ENCODE measurements around the gene TUBA1A. TPM values are rescaled to one million over a fixed set of nuclear protein-coding genes. Genes with fewer than 3 reads are reported as not detected.
A peak's percentile ranks its signal among the peaks of the same experiment; 100 is the strongest.
"Not testable (repeated sequence)": the region's sequence is repeated elsewhere in the genome, so short reads cannot be mapped to it uniquely, and the experiment has no call there.

TUBA1A gene
- total and polyA plus RNA-seq, 8 donors, result 205 to 675 (median 507) TPM

DNA sequence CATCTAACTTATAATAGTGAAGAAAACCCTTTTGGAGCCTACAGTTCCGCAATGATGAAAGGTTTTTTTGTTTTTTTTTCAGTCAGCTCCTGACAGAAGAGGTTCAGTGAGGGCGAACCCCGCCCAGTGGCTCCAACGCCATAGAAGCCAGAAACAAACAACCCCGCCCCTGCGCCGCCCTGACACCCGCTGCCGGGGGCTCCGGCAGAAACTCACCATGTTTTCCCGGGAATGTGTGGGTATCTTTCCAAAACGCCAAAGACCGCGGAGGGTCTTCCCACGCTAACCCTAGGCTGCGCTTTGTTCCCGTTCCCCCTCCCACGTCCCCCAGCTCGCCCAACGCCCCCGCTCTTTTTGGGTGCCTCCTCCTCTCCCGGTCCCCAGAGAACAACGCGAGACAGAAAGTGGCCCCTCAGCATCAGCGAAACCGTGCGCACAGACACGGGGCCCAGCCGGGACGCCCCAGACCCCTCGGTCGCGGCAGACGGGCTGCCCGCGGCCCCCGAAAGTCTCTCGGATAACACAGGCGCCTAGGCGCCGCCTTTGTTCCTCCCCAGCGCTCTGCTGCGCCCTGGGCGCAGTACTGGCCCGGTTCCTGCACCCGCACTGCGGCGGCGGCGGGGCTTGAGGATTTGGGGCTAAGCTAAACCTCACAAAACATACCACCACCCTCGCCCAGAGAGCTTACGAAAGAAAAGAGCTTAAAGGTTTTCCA lies 522 bp downstream of the TUBA1A start:
- intact Hi-C loops (cut with DNase I), result loop anchor here in 1 of 2 donors (10.0 kb wide), 1 partner anchor 54 kb away; the partner anchor contains the start of gene TUBA1B
- H3K4me1 ChIP-seq, result peaks cover 4 to 25% of the 10 kb centered on the region in 2 donors
- H3K4me3 ChIP-seq, result peak overlapping the region; percentile 86 to 90
- no peaks in the 10 kb centered on the region for H3K9me3 ChIP-seq
- H3K36me3 ChIP-seq, result peaks cover 0 to 31% of the 10 kb centered on the region in 2 donors
- TF ChIP-seq, protein P1, sequence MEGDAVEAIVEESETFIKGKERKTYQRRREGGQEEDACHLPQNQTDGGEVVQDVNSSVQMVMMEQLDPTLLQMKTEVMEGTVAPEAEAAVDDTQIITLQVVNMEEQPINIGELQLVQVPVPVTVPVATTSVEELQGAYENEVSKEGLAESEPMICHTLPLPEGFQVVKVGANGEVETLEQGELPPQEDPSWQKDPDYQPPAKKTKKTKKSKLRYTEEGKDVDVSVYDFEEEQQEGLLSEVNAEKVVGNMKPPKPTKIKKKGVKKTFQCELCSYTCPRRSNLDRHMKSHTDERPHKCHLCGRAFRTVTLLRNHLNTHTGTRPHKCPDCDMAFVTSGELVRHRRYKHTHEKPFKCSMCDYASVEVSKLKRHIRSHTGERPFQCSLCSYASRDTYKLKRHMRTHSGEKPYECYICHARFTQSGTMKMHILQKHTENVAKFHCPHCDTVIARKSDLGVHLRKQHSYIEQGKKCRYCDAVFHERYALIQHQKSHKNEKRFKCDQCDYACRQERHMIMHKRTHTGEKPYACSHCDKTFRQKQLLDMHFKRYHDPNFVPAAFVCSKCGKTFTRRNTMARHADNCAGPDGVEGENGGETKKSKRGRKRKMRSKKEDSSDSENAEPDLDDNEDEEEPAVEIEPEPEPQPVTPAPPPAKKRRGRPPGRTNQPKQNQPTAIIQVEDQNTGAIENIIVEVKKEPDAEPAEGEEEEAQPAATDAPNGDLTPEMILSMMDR (IDR thresholded peaks at IDR 0.05), result no peak
- ATAC-seq, result peak; percentile 87
- no peaks in the 10 kb centered on the region for H3K27me3 ChIP-seq
- H3K27ac ChIP-seq, result peak overlapping the region; percentile 100
- DNase-seq, result peak; percentile 85 to 93 (median 88)

GRCh38 chr12:49187184-49187583 lies 1.7 kb downstream of the TUBA1A start:
- no peaks in the 10 kb centered on the region for H3K27me3 ChIP-seq
- intact Hi-C loops (cut with DNase I), result loop anchor here in 1 of 2 donors (10.0 kb wide), 1 partner anchor 52 kb away; the partner anchor contains the start of gene TUBA1B
- ATAC-seq, result no peak
- H3K4me1 ChIP-seq, result peaks cover 4 to 25% of the 10 kb centered on the region in 2 donors
- H3K36me3 ChIP-seq, result peaks cover 0 to 31% of the 10 kb centered on the region in 2 donors
- H3K27ac ChIP-seq, result peak overlapping the region; percentile 100
- peak in 2 of 4 donors; percentile 31 to 57 for DNase-seq
- peak overlapping the region; percentile 86 to 90 for H3K4me3 ChIP-seq
- no peaks in the 10 kb centered on the region for H3K9me3 ChIP-seq
- TF ChIP-seq, protein P1 (IDR thresholded peaks at IDR 0.05), result no peak

DNA sequence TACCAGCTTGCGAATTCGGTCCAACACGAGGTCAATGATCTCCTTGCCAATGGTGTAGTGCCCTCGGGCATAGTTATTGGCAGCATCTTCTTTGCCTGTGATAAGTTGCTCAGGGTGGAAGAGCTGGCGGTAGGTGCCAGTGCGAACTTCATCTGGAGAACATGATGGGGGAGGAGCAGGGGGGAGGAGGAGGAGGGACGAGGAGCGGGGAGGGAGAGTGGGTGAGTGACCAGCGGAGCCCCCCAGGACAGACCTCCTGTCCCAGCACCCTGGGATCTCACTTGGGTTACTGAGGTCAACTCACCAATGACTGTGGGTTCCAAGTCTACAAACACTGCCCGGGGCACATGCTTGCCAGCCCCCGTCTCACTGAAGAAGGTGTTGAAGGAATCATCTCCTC lies 2.6 kb downstream of the TUBA1A start:
- intact Hi-C loops (cut with DNase I), result loop anchor here in 1 of 2 donors (10.0 kb wide), 1 partner anchor 52 kb away; the partner anchor contains the start of gene TUBA1B
- not testable (repeated sequence) for ATAC-seq, H3K4me3 ChIP-seq

DNA sequence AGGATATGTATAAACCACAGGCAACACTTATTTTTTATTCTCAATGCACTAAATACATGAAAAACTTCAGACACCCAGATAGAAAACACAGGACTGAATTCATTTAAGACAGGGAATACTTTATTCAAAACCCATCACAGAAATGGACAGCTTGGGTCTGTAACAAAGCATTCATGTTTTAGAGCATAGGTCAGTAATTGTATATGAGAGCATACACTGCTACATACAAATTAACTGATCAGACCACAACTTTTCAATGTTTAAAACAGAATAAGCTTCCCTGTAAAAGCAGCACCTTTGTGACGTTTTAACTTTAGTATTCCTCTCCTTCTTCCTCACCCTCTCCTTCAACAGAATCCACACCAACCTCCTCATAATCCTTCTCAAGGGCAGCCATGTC lies 4.2 kb downstream of the TUBA1A start:
- H3K9me3 ChIP-seq, H3K27me3 ChIP-seq, H3K27ac ChIP-seq, H3K4me3 ChIP-seq, ATAC-seq, DNase-seq: not testable (repeated sequence)
- Histone ChIP-seq H3K36me3 (peaks cover 0 to 31% of the 10 kb centered on the region in 2 donors), H3K4me1 (peaks cover 4 to 17% of the 10 kb centered on the region in 2 donors)
- intact Hi-C loops (cut with DNase I), result loop anchor here in 1 of 2 donors (10.0 kb wide), 1 partner anchor 50 kb away; the partner anchor contains the start of gene TUBA1B

More for the DNA sequence above, 2.6 kb downstream of the TUBA1A start:
- peaks cover 4 to 25% of the 10 kb centered on the region in 2 donors for H3K4me1 ChIP-seq
- H3K27me3 ChIP-seq, H3K9me3 ChIP-seq, DNase-seq, H3K27ac ChIP-seq: not testable (repeated sequence)
- H3K36me3 ChIP-seq, result peaks cover 0 to 31% of the 10 kb centered on the region in 2 donors

- not testable (repeated sequence) for DNase-seq, H3K9me3 ChIP-seq, H3K27me3 ChIP-seq, H3K27ac ChIP-seq, H3K4me3 ChIP-seq, ATAC-seq
- Histone ChIP-seq H3K36me3 (peaks cover 0 to 31% of the 10 kb centered on the region in 2 donors), H3K4me1 (peaks cover 4 to 11% of the 10 kb centered on the region in 2 donors)
- intact Hi-C loops (cut with DNase I), result loop anchor here in 1 of 2 donors (10.0 kb wide), 1 partner anchor 49 kb away; the partner anchor contains the start of gene TUBA1B
Measured at GRCh38 chr12:49183214-49183950, 5.5 kb downstream of the TUBA1A start.

- H3K4me1 ChIP-seq, result no peaks in the 10 kb centered on the region
- no peaks in the 10 kb centered on the region for H3K27me3 ChIP-seq
- TF ChIP-seq, protein P1 (IDR thresholded peaks at IDR 0.05), result no peak
- ATAC-seq, result no peak
- H3K36me3 ChIP-seq, result no peaks in the 10 kb centered on the region
- no peak overlapping the region for H3K27ac ChIP-seq
- H3K9me3 ChIP-seq, result no peaks in the 10 kb centered on the region
- intact Hi-C loops (cut with DNase I), result no loop called here
- DNase-seq, result no peak
- H3K4me3 ChIP-seq, result no peak overlapping the region
Measured at GRCh38 chr12:49174218-49174617, 14.7 kb downstream of the TUBA1A start.

All from left lung (tissue), 10 donors.